Suprapubic skin (tissue), 4 donors: Measurements from ENCODE around the gene LHX6. TPM values are rescaled to one million over a fixed set of nuclear protein-coding genes. Genes with fewer than 3 reads are reported as not detected.

Experiments
- DNase-seq, 2 donors: peaks; one replicate each; pipeline ENCODE4 v3.0.0-alpha.2; 2019; ENCODE audit warnings: low spot score in 2 of 2
- H3K27ac ChIP-seq: fragments of 200-600 bp; sonication (generic); one replicate; pipeline ENCODE4 v1.5.1; 2019
- H3K27me3 ChIP-seq: fragments of 200-600 bp; sonication (generic); one replicate; pipeline ENCODE4 v1.5.1; 2019
- H3K36me3 ChIP-seq: fragments of 200-600 bp; sonication (generic); one replicate; pipeline ENCODE4 v1.5.1; 2019
- H3K4me1 ChIP-seq: fragments of 200-600 bp; sonication (generic); one replicate; pipeline ENCODE4 v1.5.1; 2019
- H3K4me3 ChIP-seq: fragments of 200-600 bp; sonication (generic); one replicate; pipeline ENCODE4 v1.5.1; 2019; ENCODE audit warnings: mild to moderate bottlenecking
- H3K9me3 ChIP-seq: fragments of 200-600 bp; sonication (generic); one replicate; pipeline ENCODE4 v1.5.1; 2019
- CTCF ChIP-seq, 2 donors: fragments of 200-600 bp in 1 of 2; fragments of 450-650 bp in 1 of 2; sonication (generic) in 1 of 2; IDR thresholded peaks; one replicate each; pipeline ENCODE4 v1.5.1; 2016 to 2019; ENCODE audit warnings: antibody characterized with exemption in 2 of 2, mild to moderate bottlenecking in 1 of 2, moderate library complexity in 1 of 2
- EP300 ChIP-seq: sonication (generic); formaldehyde crosslinking; IDR thresholded peaks from one replicate; pipeline ENCODE4 v1.6.1; 2017; ENCODE audit warnings: antibody characterized with exemption
- POLR2A ChIP-seq, 2 donors: fragments of 450-650 bp; IDR thresholded peaks; one replicate each; pipeline ENCODE4 v1.6.1; 2017; ENCODE audit warnings: antibody characterized with exemption in 2 of 2, mild to moderate bottlenecking in 2 of 2, moderate library complexity in 2 of 2
- POLR2AphosphoS5 ChIP-seq, 3 donors: sonication (generic); formaldehyde crosslinking; IDR thresholded peaks; one replicate each; pipeline ENCODE4 v1.6.1; 2017; ENCODE audit warnings: antibody characterized with exemption in 3 of 3
- WGBS: methylation state at CpG from one replicate; pipeline ENCODE4 v1.1.5; 2018; 5-methylcytosine and 5-hydroxymethylcytosine counted together
- total RNA-seq, 4 donors: library from RNA; depleted of rRNA; stranded (reverse); fragments of >200 nt; gene quantifications; one replicate each; pipeline ENCODE4 v1.1.0, GENCODE V29; 2016

The LHX6 gene
- total RNA-seq, 4 donors from 2014 or later = 1.4 to 7.3 (median 3.4) TPM

- WGBS = 80% methylated on average over 8 of the region's 8 CpGs
- no peak for DNase-seq
- no peak for TF ChIP-seq EP300
- Histone ChIP-seq H3K9me3 (no peaks in the 10 kb centered on the region), H3K4me3 (no peak overlapping the region), H3K4me1 (no peaks in the 10 kb centered on the region), H3K36me3 (no peaks in the 10 kb centered on the region), H3K27ac (no peak overlapping the region), H3K27me3 (peaks cover 17% of the 10 kb centered on the region)
Measured at GRCh38 chr9:122205176-122205575, 23.6 kb downstream of the LHX6 start.

DNA sequence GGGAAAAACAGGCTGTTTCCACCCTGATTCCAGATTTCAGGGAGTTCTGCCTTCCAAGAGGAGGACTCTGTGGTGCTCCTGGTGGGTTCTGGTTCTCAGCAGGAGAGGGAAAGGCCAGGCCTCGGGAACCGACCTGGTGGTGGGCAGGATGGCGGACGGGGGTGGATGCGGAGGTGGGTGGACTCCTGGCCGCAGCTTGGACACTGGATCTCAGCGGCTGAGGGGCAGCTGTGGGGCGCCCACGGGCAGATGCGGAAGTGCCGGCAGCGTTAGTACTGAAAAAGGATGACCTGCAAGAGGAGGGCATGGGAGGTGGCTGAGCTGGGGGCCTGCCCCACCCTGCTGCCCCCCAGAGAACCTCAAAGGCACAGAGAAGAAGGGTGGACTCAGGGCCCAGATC is 24.3 kb downstream of the LHX6 start:
- 88% methylated on average over 12 of the region's 12 CpGs for WGBS
- no peak for TF ChIP-seq CTCF (IDR thresholded peaks at IDR 0.05)
- TF ChIP-seq POLR2A (IDR thresholded peaks at IDR 0.05) = no peak
- no peak for TF ChIP-seq EP300
- TF ChIP-seq POLR2AphosphoS5 (IDR thresholded peaks at IDR 0.05) = no peak
- no peak for DNase-seq

DNA sequence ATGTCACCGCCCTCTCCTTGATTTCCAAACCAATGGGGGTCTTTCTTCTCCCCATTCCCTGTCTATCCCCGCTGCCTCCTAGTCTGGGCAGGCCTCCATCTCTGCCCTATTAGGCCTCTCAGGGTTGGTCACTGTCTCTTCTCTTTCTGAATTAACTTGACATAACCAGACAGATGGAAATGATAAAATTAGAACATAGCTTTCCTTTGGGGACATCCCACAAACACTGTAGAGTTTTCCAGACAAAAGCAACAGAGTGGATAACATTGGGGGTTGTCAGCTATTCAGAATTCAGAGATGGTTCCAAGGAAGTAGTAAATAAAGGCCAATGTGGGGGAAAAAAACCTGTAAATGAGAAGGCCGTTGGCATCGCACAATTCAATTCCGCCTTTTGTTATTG is 24.7 kb downstream of the LHX6 start:
- no peaks in the 10 kb centered on the region for H3K9me3 ChIP-seq
- peaks cover 9% of the 10 kb centered on the region for H3K27me3 ChIP-seq
- H3K27ac ChIP-seq = no peak overlapping the region
- no peaks in the 10 kb centered on the region for H3K36me3 ChIP-seq
- DNase-seq = no peak
- TF ChIP-seq CTCF (IDR thresholded peaks at IDR 0.05) (no peak), EP300 (no peak), POLR2A (IDR thresholded peaks at IDR 0.05) (no peak), POLR2AphosphoS5 (IDR thresholded peaks at IDR 0.05) (no peak)
- WGBS = 85% methylated on average over 5 of the region's 5 CpGs
- H3K4me3 ChIP-seq = no peak overlapping the region
- no peaks in the 10 kb centered on the region for H3K4me1 ChIP-seq

More for the DNA sequence above, 24.3 kb downstream of the LHX6 start:
- peaks cover 13% of the 10 kb centered on the region for H3K27me3 ChIP-seq
- H3K36me3 ChIP-seq = no peaks in the 10 kb centered on the region
- no peaks in the 10 kb centered on the region for H3K4me1 ChIP-seq
- H3K4me3 ChIP-seq = no peak overlapping the region
- H3K9me3 ChIP-seq = no peaks in the 10 kb centered on the region
- no peak overlapping the region for H3K27ac ChIP-seq

GRCh38 chr9:122202111-122202510 is 26.6 kb downstream of the LHX6 start:
- Histone ChIP-seq H3K9me3 (no peaks in the 10 kb centered on the region), H3K4me1 (no peaks in the 10 kb centered on the region), H3K4me3 (no peak overlapping the region), H3K27ac (no peak overlapping the region), H3K36me3 (no peaks in the 10 kb centered on the region), H3K27me3 (peaks cover 21% of the 10 kb centered on the region)
- DNase-seq = no peak
- no peak for TF ChIP-seq POLR2AphosphoS5 (IDR thresholded peaks at IDR 0.05)
- TF ChIP-seq CTCF (IDR thresholded peaks at IDR 0.05) = no peak
- TF ChIP-seq POLR2A (IDR thresholded peaks at IDR 0.05) = no peak
- no peak for TF ChIP-seq EP300
- WGBS = 55% methylated on average over 3 of the region's 3 CpGs

DNA sequence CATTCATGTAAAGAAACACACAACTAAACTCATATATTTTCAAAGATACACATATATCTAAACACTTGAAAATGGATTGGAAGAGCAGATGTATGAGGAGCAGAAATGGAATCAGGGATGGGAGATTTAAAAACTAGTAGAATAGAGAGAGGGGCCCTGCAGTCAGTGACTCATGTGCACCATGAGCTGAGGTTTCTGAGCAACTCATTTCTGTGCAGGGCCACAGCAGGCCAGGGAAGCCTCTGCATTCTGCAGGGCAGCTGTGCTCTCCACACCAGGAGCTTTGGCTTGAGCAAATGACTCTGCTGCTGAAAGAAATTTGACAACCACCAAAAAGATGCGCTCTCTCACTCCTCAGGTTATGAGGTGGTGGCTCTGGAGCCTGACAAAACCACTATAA is 27.1 kb downstream of the LHX6 start:
- H3K9me3 ChIP-seq = no peaks in the 10 kb centered on the region
- no peak overlapping the region for H3K4me3 ChIP-seq
- DNase-seq = no peak
- TF ChIP-seq CTCF (IDR thresholded peaks at IDR 0.05) (no peak), POLR2AphosphoS5 (IDR thresholded peaks at IDR 0.05) (no peak), EP300 (no peak), POLR2A (IDR thresholded peaks at IDR 0.05) (no peak)
- 88% methylated on average over 1 of the region's 1 CpG for WGBS
- H3K27me3 ChIP-seq = peaks cover 19% of the 10 kb centered on the region
- H3K36me3 ChIP-seq = no peaks in the 10 kb centered on the region
- no peak overlapping the region for H3K27ac ChIP-seq
- no peaks in the 10 kb centered on the region for H3K4me1 ChIP-seq

GRCh38 chr9:122200960-122201595 is 27.7 kb downstream of the LHX6 start:
- WGBS = 74% methylated on average over 7 of the region's 7 CpGs
- H3K27ac ChIP-seq = no peak overlapping the region
- H3K4me1 ChIP-seq = no peaks in the 10 kb centered on the region
- no peaks in the 10 kb centered on the region for H3K36me3 ChIP-seq
- H3K4me3 ChIP-seq = no peak overlapping the region
- H3K27me3 ChIP-seq = peaks cover 15% of the 10 kb centered on the region
- TF ChIP-seq CTCF (IDR thresholded peaks at IDR 0.05) = no peak
- no peak for TF ChIP-seq POLR2AphosphoS5 (IDR thresholded peaks at IDR 0.05)
- no peak for TF ChIP-seq EP300
- TF ChIP-seq POLR2A (IDR thresholded peaks at IDR 0.05) = no peak
- H3K9me3 ChIP-seq = no peaks in the 10 kb centered on the region
- no peak for DNase-seq
